ENCODE measurements around the gene GALNTL6. TPM values are rescaled to one million over a fixed set of nuclear protein-coding genes. Genes with fewer than 3 reads are reported as not detected.

GALNTL6 gene
- total and polyA plus RNA-seq, 2 donors (not counting 3 experiments of a cell fraction or from before 2014, with no cell fraction given) = not detected

- intact Hi-C loops (cut with micrococcal nuclease) = no loop called here
- no peaks in the 10 kb centered on the region for H3K9me1 ChIP-seq (replicated peaks; ENCODE audit: control insufficient read depth, extremely low read depth, insufficient read depth, low read length)
- no peaks in the 10 kb centered on the region for H3K27me3 ChIP-seq (ENCODE audit: control insufficient read depth in 2 of 2, insufficient read depth in 2 of 2, low read length in 2 of 2)
- H2AFZ ChIP-seq (ENCODE audit: low read depth, low read length) = no peak overlapping the region
- FAIRE-seq (no peak), DNase-seq (ENCODE audit: low read depth, low spot score) (no peak)
- dilution Hi-C loops (cut with MboI; ENCODE audit: extremely low pct_ligation_motif_present, low sequenced_read_pairs) = no loop called here
- H3K4me3 ChIP-seq (replicated peaks in 1 of 3; ENCODE audit: insufficient read depth in 1 of 3, low read depth in 1 of 3, low read length in 3 of 3) = no peak overlapping the region
- H3K9ac ChIP-seq (replicated peaks; ENCODE audit: extremely low read depth, insufficient read depth, low read length) = no peak overlapping the region
- no TSS peak for BruUV-seq (replicated peaks)
- no peaks in the 10 kb centered on the region for H3K9me3 ChIP-seq (replicated peaks; ENCODE audit: control insufficient read depth, insufficient read depth, low read length)
- H3K4me2 ChIP-seq (ENCODE audit: insufficient read depth, low read length) = no peak overlapping the region
- ChIA-PET POLR2A (no interaction called here), CTCF (no interaction called here)
- H3K79me2 ChIP-seq (ENCODE audit: control insufficient read depth, insufficient read depth, low read length) = no peaks in the 10 kb centered on the region
- no peaks in the 10 kb centered on the region for H3K4me1 ChIP-seq (ENCODE audit: control insufficient read depth, extremely low read depth, insufficient read depth, low read length)
- no peak overlapping the region for H3K27ac ChIP-seq (ENCODE audit: insufficient read depth, low read depth, low read length)
- TF ChIP-seq CTCF (IDR thresholded peaks at IDR 0.05; ENCODE audit: extremely low read depth in 1 of 2, insufficient read depth in 1 of 2, low read depth in 1 of 2, low read length in 2 of 2) = no peak
- no peak for TF ChIP-seq POLR2AphosphoS5 (IDR thresholded peaks at IDR 0.05; ENCODE audit: insufficient read depth, low read depth, low read length)
- TF ChIP-seq FOS (IDR thresholded peaks at IDR 0.05; ENCODE audit: borderline replicate concordance, insufficient read depth, low read length) = no peak
- no peaks in the 10 kb centered on the region for H3K36me3 ChIP-seq (ENCODE audit: control insufficient read depth in 2 of 2, extremely low read depth in 1 of 2, insufficient read depth in 2 of 2, low read length in 2 of 2)
- H4K20me1 ChIP-seq (replicated peaks; ENCODE audit: control insufficient read depth, extremely low read depth, insufficient read depth, low read length) = no peaks in the 10 kb centered on the region
These were observed 1274.9 kb downstream of the GALNTL6 start for GRCh38 chr4:173088144-173088543.

Measured in endothelial cell of umbilical vein (primary cell).